Vagina (tissue), 2 donors: Measurements from ENCODE around the gene KRTAP10-4.
"Not testable (repeated sequence)": the region's sequence is repeated elsewhere in the genome, so short reads cannot be mapped to it uniquely, and the experiment has no call there.

ENCODE experiments used
- CTCF ChIP-seq, 3 experiments: fragments of 450-650 bp in 2 of 3; fragments of 200-600 bp in 1 of 3; sonication (generic) in 1 of 3; IDR thresholded peaks; one replicate each; pipeline ENCODE4 v1.5.1; 2017 to 2019; ENCODE audit warnings: antibody characterized with exemption in 3 of 3, mild to moderate bottlenecking in 2 of 3, moderate library complexity in 2 of 3
- POLR2A ChIP-seq, 2 donors: fragments of 450-650 bp; IDR thresholded peaks; one replicate each; pipeline ENCODE4 v1.6.1; 2017; ENCODE audit warnings: antibody characterized with exemption in 2 of 2, mild to moderate bottlenecking in 2 of 2, moderate library complexity in 2 of 2
- POLR2AphosphoS5 ChIP-seq, 2 donors: sonication (generic); formaldehyde crosslinking; IDR thresholded peaks; one replicate each; pipeline ENCODE4 v1.9.0; 2017; ENCODE audit warnings: antibody characterized with exemption in 2 of 2, mild to moderate bottlenecking in 2 of 2, low read depth in 1 of 2; ENCODE audit not compliant: insufficient read depth in 1 of 2

- not testable (repeated sequence) for TF ChIP-seq CTCF (IDR thresholded peaks at IDR 0.05); POLR2A (IDR thresholded peaks at IDR 0.05); POLR2AphosphoS5 (IDR thresholded peaks at IDR 0.05; ENCODE audit: insufficient read depth in 1 of 2, low read depth in 1 of 2)
Observed at GRCh38 chr21:44600118-44600978, 26.8 kb downstream of the KRTAP10-4 start, which contains the start of gene KRTAP10-7.
